Retinal pigment epithelial cell (primary cell): ENCODE data around the gene ST6GALNAC6.

Experiments used
- DNase-seq: peaks from one replicate; pipeline ENCODE4 v3.0.0-alpha.2; 2010; ENCODE audit warnings: low read depth
- H3K4me3 ChIP-seq: 2 replicates; pipeline ENCODE4 v1.5.1; 2011; ENCODE audit warnings: mild to moderate bottlenecking, low read length, control low read depth, moderate library complexity
- CTCF ChIP-seq: conservative IDR thresholded peaks from 2 replicates; pipeline ENCODE4 v1.5.1; 2011; ENCODE audit warnings: low read depth, low read length, control low read depth, inconsistent platforms

ST6GALNAC6 gene

GRCh38 chr9:127920794-127921193 is 21.4 kb upstream of the ST6GALNAC6 start:
- no peak for DNase-seq
- H3K4me3 ChIP-seq = no peak overlapping the region
- no peak for TF ChIP-seq CTCF

- TF ChIP-seq CTCF = no peak
- peak; percentile 86 for DNase-seq
- H3K4me3 ChIP-seq = no peak overlapping the region
Measured at GRCh38 chr9:127919253-127919815, 19.9 kb upstream of the ST6GALNAC6 start.

- DNase-seq = no peak
- no peak overlapping the region for H3K4me3 ChIP-seq
- peak; percentile 33 for TF ChIP-seq CTCF
Measured at GRCh38 chr9:127918183-127919107, 19.0 kb upstream of the ST6GALNAC6 start.

GRCh38 chr9:127917603-127918002 is 18.2 kb upstream of the ST6GALNAC6 start:
- no peak overlapping the region for H3K4me3 ChIP-seq
- TF ChIP-seq CTCF = no peak
- DNase-seq = no peak

GRCh38 chr9:127916720-127917581 is 17.5 kb upstream of the ST6GALNAC6 start, which contains the start of gene ST6GALNAC4:
Gene ST6GALNAC4 (minus strand): TSS chr9:127917041. CDS start chr9:127916419, 622 bp downstream.
- DNase-seq = peak; percentile 62
- peak within 1 kb of the TSS; percentile 66 for H3K4me3 ChIP-seq
- no peak for TF ChIP-seq CTCF

GRCh38 chr9:127915801-127916719 is 16.7 kb upstream of the ST6GALNAC6 start:
- no peak for DNase-seq
- peak overlapping the region; percentile 66 for H3K4me3 ChIP-seq
- no peak for TF ChIP-seq CTCF
